Left lobe of liver (tissue), 1 donor: ENCODE results near the gene EXO1. TPM values are rescaled to one million over a fixed set of nuclear protein-coding genes. Genes with fewer than 3 reads are reported as not detected.

Experiments used
- total RNA-seq: library from RNA; stranded (reverse); gene quantifications from one replicate; pipeline ENCODE4 v1.2.1, GENCODE V29; 2021
- donor health status: DM: no; HTN: yes; CAD: no.

The EXO1 gene
- total RNA-seq, 1 donor from 2014 or later, result 0.33 TPM

Other genes with a start within 250 kb of the EXO1 start
- gene CHML, start 207.8 kb upstream of the EXO1 start, total RNA-seq, result 2.1 TPM
- gene OPN3, start 207.8 kb upstream of the EXO1 start, total RNA-seq, result 15.3 TPM
- 0.40 TPM for gene WDR64, start 195.9 kb upstream of the EXO1 start, total RNA-seq
- not detected for gene BECN2, start 109.6 kb downstream of the EXO1 start, total RNA-seq
- gene MAP1LC3C, start 150.9 kb downstream of the EXO1 start, total RNA-seq, result not detected